Measurements from ENCODE around the gene OR10AG1.

The OR10AG1 gene

DNA sequence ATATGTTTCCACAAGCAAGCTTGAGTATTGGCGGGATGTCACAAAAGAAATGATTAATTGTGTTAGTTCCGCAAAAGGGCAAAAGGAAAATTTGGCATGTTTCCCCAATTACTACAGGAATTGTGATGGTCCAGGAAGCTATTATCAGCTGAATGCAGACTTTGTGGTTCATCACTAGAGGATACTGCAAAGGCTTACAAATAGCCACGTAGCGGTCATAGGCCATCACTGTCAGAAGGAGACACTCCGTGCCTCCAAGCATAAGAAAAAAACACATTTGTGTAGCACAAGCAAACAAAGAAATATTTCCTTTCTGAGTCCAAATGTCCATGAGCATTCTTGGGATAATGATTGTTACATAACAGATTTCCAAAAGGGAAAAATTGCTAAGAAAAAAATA lies 1.8 kb downstream of the OR10AG1 start:
- TF ChIP-seq, protein P1, sequence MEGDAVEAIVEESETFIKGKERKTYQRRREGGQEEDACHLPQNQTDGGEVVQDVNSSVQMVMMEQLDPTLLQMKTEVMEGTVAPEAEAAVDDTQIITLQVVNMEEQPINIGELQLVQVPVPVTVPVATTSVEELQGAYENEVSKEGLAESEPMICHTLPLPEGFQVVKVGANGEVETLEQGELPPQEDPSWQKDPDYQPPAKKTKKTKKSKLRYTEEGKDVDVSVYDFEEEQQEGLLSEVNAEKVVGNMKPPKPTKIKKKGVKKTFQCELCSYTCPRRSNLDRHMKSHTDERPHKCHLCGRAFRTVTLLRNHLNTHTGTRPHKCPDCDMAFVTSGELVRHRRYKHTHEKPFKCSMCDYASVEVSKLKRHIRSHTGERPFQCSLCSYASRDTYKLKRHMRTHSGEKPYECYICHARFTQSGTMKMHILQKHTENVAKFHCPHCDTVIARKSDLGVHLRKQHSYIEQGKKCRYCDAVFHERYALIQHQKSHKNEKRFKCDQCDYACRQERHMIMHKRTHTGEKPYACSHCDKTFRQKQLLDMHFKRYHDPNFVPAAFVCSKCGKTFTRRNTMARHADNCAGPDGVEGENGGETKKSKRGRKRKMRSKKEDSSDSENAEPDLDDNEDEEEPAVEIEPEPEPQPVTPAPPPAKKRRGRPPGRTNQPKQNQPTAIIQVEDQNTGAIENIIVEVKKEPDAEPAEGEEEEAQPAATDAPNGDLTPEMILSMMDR (IDR thresholded peaks at IDR 0.05; ENCODE audit: low read depth, low read length, missing control alignments): no peak
- H3K27me3 ChIP-seq (replicated peaks): no peaks in the 10 kb centered on the region
- DNase-seq: no peak
- no peaks in the 10 kb centered on the region for H3K36me3 ChIP-seq (replicated peaks)
- H3K4me3 ChIP-seq (ENCODE audit: low read depth, low read length): no peak overlapping the region
- in situ Hi-C loops (cut with HindIII; ENCODE audit: low pct_ligation_motif_present, low sequenced_read_pairs): no loop called here
- H3K27ac ChIP-seq: no peak overlapping the region

DNA sequence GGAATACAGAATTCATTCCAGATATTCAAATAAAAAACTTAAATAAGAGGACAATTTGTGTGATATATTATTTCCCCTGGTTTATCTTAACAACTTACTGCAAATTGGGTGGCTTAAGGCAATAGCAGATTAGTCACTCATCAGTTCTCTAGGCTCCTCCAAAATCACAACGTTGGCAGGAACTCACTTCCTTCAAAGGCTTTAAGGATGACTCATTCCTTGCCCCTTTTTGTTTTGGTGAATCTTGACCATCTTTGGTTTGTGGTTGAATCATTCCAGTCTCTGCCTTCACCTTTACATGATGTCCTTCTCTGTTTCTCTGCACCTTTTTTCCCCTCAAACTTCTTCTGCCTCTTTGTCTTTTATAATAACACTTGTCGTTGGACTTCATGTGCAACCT lies 3.4 kb downstream of the OR10AG1 start:
- no peaks in the 10 kb centered on the region for H3K27me3 ChIP-seq (replicated peaks)
- TF ChIP-seq, protein P1 (IDR thresholded peaks at IDR 0.05; ENCODE audit: low read depth, low read length, missing control alignments): no peak
- H3K36me3 ChIP-seq (replicated peaks): no peaks in the 10 kb centered on the region
- no peak overlapping the region for H3K4me3 ChIP-seq (ENCODE audit: low read depth, low read length)
- no peak overlapping the region for H3K27ac ChIP-seq
- in situ Hi-C loops (cut with HindIII; ENCODE audit: low pct_ligation_motif_present, low sequenced_read_pairs): no loop called here
- DNase-seq: no peak

DNA sequence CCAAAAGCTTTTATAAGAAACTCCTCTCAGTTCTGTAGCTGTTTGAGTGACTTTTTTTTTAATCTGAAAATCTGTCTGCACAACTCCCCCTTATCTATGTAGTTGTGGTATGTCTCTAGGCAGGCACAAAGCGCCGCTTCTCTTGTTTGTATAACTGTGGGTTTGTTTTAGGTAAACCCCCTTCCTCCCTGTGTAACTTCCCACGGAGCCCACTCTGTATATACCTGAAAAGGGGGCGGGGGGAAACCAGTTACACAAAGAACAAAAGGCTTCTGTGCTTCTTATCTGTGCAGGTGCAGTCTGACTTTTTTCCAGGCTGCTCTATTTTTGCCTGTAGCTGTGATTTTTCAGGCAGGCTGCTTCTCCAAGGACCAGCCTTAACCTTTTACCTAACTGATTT lies 13.2 kb downstream of the OR10AG1 start:
- no peak overlapping the region for H3K27ac ChIP-seq
- no peaks in the 10 kb centered on the region for H3K27me3 ChIP-seq (replicated peaks)
- no peak overlapping the region for H3K4me3 ChIP-seq (ENCODE audit: low read depth, low read length)
- DNase-seq: no peak
- H3K36me3 ChIP-seq (replicated peaks): no peaks in the 10 kb centered on the region
- in situ Hi-C loops (cut with HindIII; ENCODE audit: low pct_ligation_motif_present, low sequenced_read_pairs): no loop called here
- TF ChIP-seq, protein P1 (IDR thresholded peaks at IDR 0.05; ENCODE audit: low read depth, low read length, missing control alignments): no peak

DNA sequence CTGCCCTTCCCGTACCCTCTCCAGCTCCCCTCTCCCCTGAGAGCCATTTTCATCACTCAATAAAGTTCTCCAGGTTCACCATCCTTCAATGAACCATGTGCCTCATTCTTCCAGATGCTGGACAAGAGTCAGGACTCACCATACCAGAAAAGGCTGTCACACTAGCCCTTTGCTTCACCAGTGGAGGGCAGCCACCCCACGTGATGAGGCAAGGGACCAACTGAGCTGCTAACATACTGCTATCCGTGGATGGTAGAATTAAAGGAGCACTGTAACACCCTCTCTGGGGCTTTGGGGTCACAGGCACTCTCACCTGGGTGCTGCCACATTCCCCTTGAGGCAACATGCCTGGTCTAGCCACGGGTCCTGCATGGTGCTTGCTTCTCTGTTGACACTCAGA lies 20.4 kb downstream of the OR10AG1 start:
- TF ChIP-seq, protein P1 (IDR thresholded peaks at IDR 0.05; ENCODE audit: low read depth, low read length, missing control alignments): no peak
- H3K27me3 ChIP-seq (replicated peaks): no peaks in the 10 kb centered on the region
- H3K4me3 ChIP-seq (ENCODE audit: low read depth, low read length): no peak overlapping the region
- H3K27ac ChIP-seq: no peak overlapping the region
- in situ Hi-C loops (cut with HindIII; ENCODE audit: low pct_ligation_motif_present, low sequenced_read_pairs): no loop called here
- no peak for DNase-seq
- no peaks in the 10 kb centered on the region for H3K36me3 ChIP-seq (replicated peaks)

DNA sequence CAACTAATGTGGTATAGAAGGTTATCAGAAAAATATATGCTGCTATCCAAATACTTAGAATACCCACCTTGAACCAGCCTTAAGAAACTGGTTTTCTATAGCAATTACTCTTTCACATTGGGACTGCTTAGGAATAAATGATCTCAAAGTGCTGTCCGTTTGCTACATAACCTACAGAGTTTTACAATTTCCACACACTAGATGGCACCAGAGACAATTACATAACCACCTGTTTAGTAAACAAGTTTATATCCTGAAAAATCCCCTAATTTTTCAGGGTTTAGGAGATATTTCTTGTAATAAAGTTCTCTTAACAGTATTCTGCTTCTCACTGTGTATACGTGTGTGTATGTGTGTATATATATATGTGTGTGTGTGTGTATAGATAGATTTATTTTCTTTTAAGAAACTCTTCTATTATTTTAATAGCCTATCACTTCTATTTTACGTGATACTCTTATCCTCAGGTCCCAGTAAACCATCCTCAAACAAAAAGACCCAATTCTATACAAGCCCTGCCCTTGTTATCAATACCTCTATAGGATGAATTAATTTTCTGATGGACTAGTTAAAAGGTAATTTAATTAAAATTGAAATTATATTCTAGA lies 26.9 kb downstream of the OR10AG1 start:
- Histone ChIP-seq H3K27ac (no peak overlapping the region), H3K36me3 (replicated peaks) (no peaks in the 10 kb centered on the region), H3K27me3 (replicated peaks) (no peaks in the 10 kb centered on the region), H3K4me3 (ENCODE audit: low read depth, low read length) (no peak overlapping the region)
- in situ Hi-C loops (cut with HindIII; ENCODE audit: low pct_ligation_motif_present, low sequenced_read_pairs): no loop called here
- DNase-seq: peak; percentile 1
- TF ChIP-seq, protein P1 (IDR thresholded peaks at IDR 0.05; ENCODE audit: low read depth, low read length, missing control alignments): no peak

DNA sequence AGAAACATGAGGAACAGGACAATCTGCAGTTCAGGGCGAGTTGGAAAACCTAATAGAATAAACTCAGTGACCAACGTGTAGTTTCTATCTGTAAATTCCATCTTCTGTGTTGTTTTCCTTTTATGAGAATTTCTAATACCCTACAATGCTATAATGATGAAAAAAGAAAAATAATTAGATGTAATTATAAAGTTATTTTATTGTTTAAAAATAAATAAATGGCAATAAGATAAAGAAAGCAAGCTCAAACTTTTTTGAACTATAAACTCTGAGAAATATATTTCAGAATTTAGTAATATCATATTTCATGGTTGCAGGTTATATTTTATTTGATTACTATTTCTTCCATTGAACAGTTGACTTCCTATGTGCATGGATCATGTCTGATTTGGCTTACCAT lies 33.4 kb downstream of the OR10AG1 start, which contains the start of gene OR5I1:
Gene OR5I1, minus strand, starts transcription at position 101 of the 400 bp plus-strand sequence. Its CDS starts 0 bp downstream, at position 101.
- Histone ChIP-seq H3K4me3 (ENCODE audit: low read depth, low read length) (no peak within 1 kb of the TSS), H3K27me3 (replicated peaks) (no peaks in the 10 kb centered on the region), H3K36me3 (replicated peaks) (no peaks in the 10 kb centered on the region), H3K27ac (no peak within 1 kb of the TSS)
- TF ChIP-seq, protein P1 (IDR thresholded peaks at IDR 0.05; ENCODE audit: low read depth, low read length, missing control alignments): no peak
- in situ Hi-C loops (cut with HindIII; ENCODE audit: low pct_ligation_motif_present, low sequenced_read_pairs): no loop called here
- no peak for DNase-seq

Measured in brain microvascular endothelial cell (primary cell).